HepG2 (cell line): ENCODE data around the gene CCDC157. TPM values are rescaled to one million over a fixed set of nuclear protein-coding genes. Genes with fewer than 3 reads are reported as not detected.
A peak's percentile ranks its signal among the peaks of the same experiment; 100 is the strongest.

ENCODE experiments used
- CBX1 ChIP-seq: IDR thresholded peaks from one replicate; pipeline ENCODE4 v1.6.1; 2016; ENCODE audit warnings: antibody characterized with exemption, low read depth
- CERS6 ChIP-seq: sonication (generic); formaldehyde crosslinking; IDR thresholded peaks from 2 replicates; pipeline ENCODE4 v1.5.0; 2020; ENCODE audit warnings: missing genetic modification reagents
- E2F5 ChIP-seq: sonication (generic); formaldehyde crosslinking; conservative IDR thresholded peaks from 2 replicates; pipeline ENCODE4 v1.4.0; 2020; ENCODE audit warnings: missing genetic modification reagents
- FOXP4 ChIP-seq: sonication (generic); formaldehyde crosslinking; IDR thresholded peaks from 2 replicates; pipeline ENCODE4 v1.4.0; 2020; ENCODE audit warnings: missing genetic modification reagents
- IKZF4 ChIP-seq: sonication (generic); formaldehyde crosslinking; IDR thresholded peaks from 2 replicates; pipeline ENCODE4 v1.5.1; 2020; ENCODE audit warnings: borderline replicate concordance, mild to moderate bottlenecking, low read depth, missing genetic modification reagents; ENCODE audit errors: not compliant biosample characterization
- MAFG ChIP-seq: sonication (generic); formaldehyde crosslinking; IDR thresholded peaks from 2 replicates; pipeline ENCODE4 v1.5.1; 2020; ENCODE audit warnings: mild to moderate bottlenecking, missing genetic modification reagents
- ONECUT2 ChIP-seq: sonication (generic); formaldehyde crosslinking; IDR thresholded peaks from 2 replicates; pipeline ENCODE4 v1.4.0; 2020; ENCODE audit warnings: missing genetic modification reagents
- POGZ ChIP-seq: sonication (generic); formaldehyde crosslinking; IDR thresholded peaks from 2 replicates; pipeline ENCODE4 v1.4.0; 2020; ENCODE audit warnings: mild to moderate bottlenecking, missing genetic modification reagents
- PREB ChIP-seq: sonication (generic); formaldehyde crosslinking; IDR thresholded peaks from 2 replicates; pipeline ENCODE4 v1.4.0; 2020; ENCODE audit warnings: missing genetic modification reagents
- RXRB ChIP-seq: IDR thresholded peaks from 2 replicates; pipeline ENCODE4 v1.6.1; 2016; ENCODE audit warnings: borderline replicate concordance, missing genetic modification reagents, missing compliant biosample characterization
- SNAPC5 ChIP-seq: sonication (generic); formaldehyde crosslinking; IDR thresholded peaks from 2 replicates; pipeline ENCODE4 v1.8.1; 2023; ENCODE audit warnings: mild to moderate bottlenecking, missing genetic modification reagents, borderline replicate concordance
- TOPORS ChIP-seq: sonication (generic); formaldehyde crosslinking; IDR thresholded peaks from 2 replicates; pipeline ENCODE4 v1.8.0; 2023; ENCODE audit warnings: mild to moderate bottlenecking, missing genetic modification reagents
- ZBTB38 ChIP-seq: sonication (generic); formaldehyde crosslinking; IDR thresholded peaks from 2 replicates; pipeline ENCODE4 v1.5.1; 2020; ENCODE audit warnings: mild to moderate bottlenecking, missing genetic modification reagents
- ZC3H4 ChIP-seq: sonication (generic); formaldehyde crosslinking; IDR thresholded peaks from 2 replicates; pipeline ENCODE4 v1.4.0; 2020; ENCODE audit warnings: missing genetic modification reagents, borderline replicate concordance
- ZMYM2 ChIP-seq: sonication (generic); formaldehyde crosslinking; IDR thresholded peaks from 2 replicates; pipeline ENCODE4 v1.8.0; 2022; ENCODE audit warnings: mild to moderate bottlenecking, missing genetic modification reagents
- ZNF572 ChIP-seq: sonication (generic); formaldehyde crosslinking; IDR thresholded peaks from 2 replicates; pipeline ENCODE4 v1.5.1; 2020; ENCODE audit warnings: mild to moderate bottlenecking, missing genetic modification reagents
- ZNF800 ChIP-seq: sonication (generic); formaldehyde crosslinking; IDR thresholded peaks from 2 replicates; pipeline ENCODE4 v1.4.0; 2020; ENCODE audit warnings: missing genetic modification reagents
- ZNF816 ChIP-seq: sonication (generic); formaldehyde crosslinking; IDR thresholded peaks from 2 replicates; pipeline ENCODE4 v1.8.0; 2022; ENCODE audit warnings: missing genetic modification reagents, mild to moderate bottlenecking, borderline replicate concordance
- ZXDC ChIP-seq: sonication (generic); formaldehyde crosslinking; IDR thresholded peaks from 2 replicates; pipeline ENCODE4 v1.5.0; 2020; ENCODE audit warnings: mild to moderate bottlenecking, missing genetic modification reagents
- polyA plus RNA-seq, 8 experiments: library from polyadenylated mRNA; depleted of rRNA in 3 of 8; stranded (reverse) in 7 of 8; unstranded in 1 of 8; fragments of >200 nt; fragmentation: Illumina TruSeq in 4 of 8; extraction: Trizol in 4 of 8; gene quantifications; 2 replicates each; pipeline versions ENCODE4 v1.2.1 to v1.2.3, GENCODE V29; 2011 to 2016; ENCODE audit warnings: low read depth in 4 of 8, missing spikeins in 1 of 8, mixed read lengths in 1 of 8; ENCODE audit not compliant: insufficient read depth in 1 of 8
- total RNA-seq, 5 experiments: library from RNA; depleted of rRNA; stranded (reverse); fragments of >200 nt; fragmentation: Illumina TruSeq; extraction: Trizol; gene quantifications; 2 replicates each; pipeline ENCODE4 v1.2.3, GENCODE V29; 2016; ENCODE audit warnings: low read depth in 1 of 5

CCDC157 gene
- total and polyA plus RNA-seq, 2 of the 13 experiments (the other 11 are each of a cell fraction or from before 2014, with no cell fraction given) = 1.4 to 1.6 TPM

GRCh38 chr22:30423301-30423958 is 66.6 kb downstream of the CCDC157 start (continued):
- TF ChIP-seq E2F5 (CRISPR knock-in tag) = peak; percentile 71
- TF ChIP-seq POGZ (CRISPR knock-in tag) = peak; percentile 8; the same call in 1 of the 2 replicates
- TF ChIP-seq TOPORS (CRISPR knock-in tag) = 0 out of 2 replicates have a peak, but pooled peaks have one; percentile 49
- peak; percentile 50; the same call in 1 of the 2 replicates for TF ChIP-seq CERS6 (CRISPR knock-in tag)
- no peak for TF ChIP-seq MAFG (CRISPR knock-in tag)
- peak; percentile 21 for TF ChIP-seq FOXP4 (CRISPR knock-in tag)
- TF ChIP-seq ZBTB38 = peak; percentile 52; the same call in 1 of the 2 replicates
- 0 out of 2 replicates have a peak, but pooled peaks have one; percentile 17 for TF ChIP-seq SNAPC5 (CRISPR knock-in tag)
- TF ChIP-seq CBX1 = peak; percentile 37
- peak; percentile 42 for TF ChIP-seq ZMYM2 (CRISPR knock-in tag)
- 0 out of 2 replicates have a peak, but pooled peaks have one; percentile 56 for TF ChIP-seq ZNF800
- TF ChIP-seq ZNF572 (CRISPR knock-in tag) = no peak
- TF ChIP-seq IKZF4 (CRISPR knock-in tag) = no peak
- peak; percentile 58; the same call in 1 of the 2 replicates for TF ChIP-seq ZC3H4
- no peak; the same call in 1 of the 2 replicates for TF ChIP-seq RXRB (CRISPR knock-in tag)
- peak; percentile 59 for TF ChIP-seq ONECUT2 (CRISPR knock-in tag)
- no peak for TF ChIP-seq ZXDC (CRISPR knock-in tag)
- peak; percentile 66; the same call in 1 of the 2 replicates for TF ChIP-seq ZNF816 (CRISPR knock-in tag)
- peak; percentile 87; the same call in 1 of the 2 replicates for TF ChIP-seq PREB (CRISPR knock-in tag)
